Liver (tissue), 9 donors: ENCODE data around the gene CEP350. TPM values are rescaled to one million over a fixed set of nuclear protein-coding genes. Genes with fewer than 3 reads are reported as not detected.

Experiments used
- DNase-seq: peaks from one replicate; pipeline ENCODE4 v3.0.0-alpha.2; 2017; ENCODE audit warnings: low spot score
- H3K27ac ChIP-seq, 2 donors: one replicate each; pipeline ENCODE4 v1.7.0; 2013; ENCODE audit warnings: inconsistent platforms in 2 of 2, low read length in 2 of 2, control low read depth in 1 of 2, low read depth in 1 of 2, mild to moderate bottlenecking in 1 of 2
- H3K27me3 ChIP-seq, 4 donors: one replicate each; pipeline versions ENCODE4 v1.6.1 to v1.7.0; 2013; ENCODE audit warnings: low read length in 3 of 4, inconsistent platforms in 1 of 4, mild to moderate bottlenecking in 1 of 4, moderate library complexity in 1 of 4; ENCODE audit not compliant: control insufficient read depth in 4 of 4, insufficient read depth in 4 of 4
- H3K36me3 ChIP-seq, 4 donors: one replicate each; pipeline versions ENCODE4 v1.6.1 to v1.7.0; 2013; ENCODE audit warnings: low read length in 3 of 4, mild to moderate bottlenecking in 3 of 4, low read depth in 1 of 4, moderate library complexity in 1 of 4; ENCODE audit not compliant: control insufficient read depth in 4 of 4, insufficient read depth in 3 of 4
- H3K4me1 ChIP-seq, 4 donors: one replicate each; pipeline versions ENCODE4 v1.6.1 to v1.7.0; 2013; ENCODE audit warnings: low read length in 3 of 4, mild to moderate bottlenecking in 3 of 4, moderate library complexity in 1 of 4; ENCODE audit not compliant: control insufficient read depth in 4 of 4, insufficient read depth in 4 of 4
- H3K4me3 ChIP-seq, 3 donors: one replicate each; pipeline versions ENCODE4 v1.6.1 to v1.7.0; 2013; ENCODE audit warnings: low read length in 3 of 3, control low read depth in 1 of 3, low read depth in 1 of 3, mild to moderate bottlenecking in 1 of 3
- H3K9ac ChIP-seq, 2 donors: one replicate each; pipeline ENCODE4 v1.7.0; 2013; ENCODE audit warnings: low read length in 2 of 2, mild to moderate bottlenecking in 2 of 2, moderate library complexity in 2 of 2, control low read depth in 1 of 2, low read depth in 1 of 2
- H3K9me3 ChIP-seq, 4 donors: one replicate each; pipeline versions ENCODE4 v1.6.1 to v1.7.0; 2013; ENCODE audit warnings: low read length in 3 of 4; ENCODE audit not compliant: control insufficient read depth in 4 of 4
- EGR1 ChIP-seq, 2 donors: IDR thresholded peaks; 2 replicates each; pipeline ENCODE4 v1.6.1; 2016 to 2018; ENCODE audit warnings: antibody characterized with exemption in 2 of 2, low read depth in 2 of 2
- FOXA1 ChIP-seq: IDR thresholded peaks from 2 replicates; pipeline ENCODE4 v1.6.1; 2016; ENCODE audit warnings: antibody characterized with exemption
- FOXA2 ChIP-seq: IDR thresholded peaks from 2 replicates; pipeline ENCODE4 v1.6.1; 2016; ENCODE audit warnings: antibody characterized with exemption
- HNF4A ChIP-seq, 2 donors: conservative IDR thresholded peaks; 2 replicates each; pipeline ENCODE4 v1.6.1; 2016; ENCODE audit warnings: antibody characterized with exemption in 2 of 2, mild to moderate bottlenecking in 2 of 2
- HNF4G ChIP-seq: IDR thresholded peaks from 2 replicates; pipeline ENCODE4 v1.6.1; 2016; ENCODE audit warnings: antibody characterized with exemption
- JUND ChIP-seq, 2 donors: IDR thresholded peaks; 2 replicates each; pipeline ENCODE4 v1.6.1; 2016; ENCODE audit warnings: antibody characterized with exemption in 2 of 2
- NR2F2 ChIP-seq: IDR thresholded peaks from 2 replicates; pipeline ENCODE4 v1.6.1; 2016; ENCODE audit warnings: antibody characterized with exemption
- RAD21 ChIP-seq, 2 donors: IDR thresholded peaks; 2 replicates each; pipeline ENCODE4 v1.6.1; 2016; ENCODE audit warnings: antibody characterized with exemption in 2 of 2, mild to moderate bottlenecking in 2 of 2
- YY1 ChIP-seq: IDR thresholded peaks from 2 replicates; pipeline ENCODE4 v1.6.1; 2016; ENCODE audit warnings: antibody characterized with exemption, mild to moderate bottlenecking
- WGBS: extraction: QIAGEN DNeasy Blood & Tissue Kit; methylation state at CpG from one replicate; pipeline ENCODE4 v1.1.7; 2013; 5-methylcytosine and 5-hydroxymethylcytosine counted together
- polyA plus RNA-seq, 2 donors: library from polyadenylated mRNA; stranded (reverse) in 1 of 2; unstranded in 1 of 2; fragments of 200-250 nt in 1 of 2; fragments of >200 nt in 1 of 2; fragmentation: Nextera tagmentation in 1 of 2; extraction: Ambion mirVana in 1 of 2; gene quantifications; one replicate each; pipeline versions ENCODE4 v1.2.1 to v1.2.3, GENCODE V29; 2013 to 2015
- total RNA-seq, 2 donors: library from RNA; depleted of rRNA; stranded (reverse); fragments of >200 nt; gene quantifications; one replicate each; pipeline ENCODE4 v1.2.3, GENCODE V29; 2014
- TF ChIP-seq, protein P1 (sequence below): IDR thresholded peaks from 2 replicates; pipeline ENCODE4 v1.6.1; 2016; ENCODE audit warnings: antibody characterized with exemption
- TF ChIP-seq, protein P2 (sequence below): fragments of 150-350 bp; IDR thresholded peaks from 2 replicates; pipeline ENCODE4 v1.5.1; 2017; ENCODE audit warnings: improper control_type of control experiment, low read depth, low read length; ENCODE audit not compliant: missing input control
- TF ChIP-seq, protein P3 (sequence below): IDR thresholded peaks from 2 replicates; pipeline ENCODE4 v1.6.1; 2016; ENCODE audit warnings: antibody characterized with exemption
- TF ChIP-seq, protein P4 (sequence below): IDR thresholded peaks from 2 replicates; pipeline ENCODE4 v1.6.1; 2016; ENCODE audit warnings: antibody characterized with exemption, mild to moderate bottlenecking
- donor health status: healthy.
- donor health status: healthy.
- donor health status: healthy.
- donor health status: healthy.
- donor health status: healthy.

Gene CEP350
- total and polyA plus RNA-seq, 4 donors, result 4.5 to 49.0 (median 18.9) TPM

DNA sequence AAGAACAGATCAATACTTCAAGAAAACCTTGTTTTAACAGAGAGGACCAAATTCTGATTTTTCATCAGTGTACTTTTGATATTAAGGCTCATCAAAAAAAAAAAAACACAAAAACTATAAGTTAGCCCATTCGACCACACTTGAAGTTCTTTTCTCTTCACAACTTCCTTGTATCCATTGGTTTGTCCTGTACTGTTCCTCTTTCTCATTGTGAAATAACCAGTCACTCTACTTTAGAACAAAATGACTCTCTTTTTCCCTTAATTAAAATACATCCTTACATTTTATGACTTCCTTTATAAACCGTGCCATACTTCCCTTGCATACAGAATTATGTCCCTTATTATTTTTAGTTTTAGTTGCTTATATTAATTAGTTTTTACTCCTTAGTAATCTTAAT is 208.4 kb downstream of the CEP350 start:
- no peaks in the 10 kb centered on the region for H3K9me3 ChIP-seq
- H3K4me1 ChIP-seq, result peaks cover 6 to 10% (median 8%) of the 10 kb centered on the region in 4 donors
- no peak overlapping the region for H3K4me3 ChIP-seq
- H3K9ac ChIP-seq, result no peak overlapping the region
- H3K36me3 ChIP-seq, result no peaks in the 10 kb centered on the region
- WGBS, result 71% methylated on average over 2 of the region's 2 CpGs
- peaks cover 0 to 10% (median 2%) of the 10 kb centered on the region in 4 donors for H3K27me3 ChIP-seq
- no peak overlapping the region for H3K27ac ChIP-seq
- TF ChIP-seq, protein P1, sequence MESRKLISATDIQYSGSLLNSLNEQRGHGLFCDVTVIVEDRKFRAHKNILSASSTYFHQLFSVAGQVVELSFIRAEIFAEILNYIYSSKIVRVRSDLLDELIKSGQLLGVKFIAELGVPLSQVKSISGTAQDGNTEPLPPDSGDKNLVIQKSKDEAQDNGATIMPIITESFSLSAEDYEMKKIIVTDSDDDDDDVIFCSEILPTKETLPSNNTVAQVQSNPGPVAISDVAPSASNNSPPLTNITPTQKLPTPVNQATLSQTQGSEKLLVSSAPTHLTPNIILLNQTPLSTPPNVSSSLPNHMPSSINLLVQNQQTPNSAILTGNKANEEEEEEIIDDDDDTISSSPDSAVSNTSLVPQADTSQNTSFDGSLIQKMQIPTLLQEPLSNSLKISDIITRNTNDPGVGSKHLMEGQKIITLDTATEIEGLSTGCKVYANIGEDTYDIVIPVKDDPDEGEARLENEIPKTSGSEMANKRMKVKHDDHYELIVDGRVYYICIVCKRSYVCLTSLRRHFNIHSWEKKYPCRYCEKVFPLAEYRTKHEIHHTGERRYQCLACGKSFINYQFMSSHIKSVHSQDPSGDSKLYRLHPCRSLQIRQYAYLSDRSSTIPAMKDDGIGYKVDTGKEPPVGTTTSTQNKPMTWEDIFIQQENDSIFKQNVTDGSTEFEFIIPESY, result no peak
- TF ChIP-seq NR2F2 (no peak), HNF4A (conservative IDR thresholded peaks at IDR 0.05) (no peak), FOXA1 (no peak), JUND (IDR thresholded peaks at IDR 0.05) (no peak), HNF4G (no peak), YY1 (no peak), RAD21 (IDR thresholded peaks at IDR 0.05) (no peak), FOXA2 (no peak), EGR1 (IDR thresholded peaks at IDR 0.05; ENCODE audit: low read depth in 2 of 2) (no peak)
- TF ChIP-seq, protein P2, sequence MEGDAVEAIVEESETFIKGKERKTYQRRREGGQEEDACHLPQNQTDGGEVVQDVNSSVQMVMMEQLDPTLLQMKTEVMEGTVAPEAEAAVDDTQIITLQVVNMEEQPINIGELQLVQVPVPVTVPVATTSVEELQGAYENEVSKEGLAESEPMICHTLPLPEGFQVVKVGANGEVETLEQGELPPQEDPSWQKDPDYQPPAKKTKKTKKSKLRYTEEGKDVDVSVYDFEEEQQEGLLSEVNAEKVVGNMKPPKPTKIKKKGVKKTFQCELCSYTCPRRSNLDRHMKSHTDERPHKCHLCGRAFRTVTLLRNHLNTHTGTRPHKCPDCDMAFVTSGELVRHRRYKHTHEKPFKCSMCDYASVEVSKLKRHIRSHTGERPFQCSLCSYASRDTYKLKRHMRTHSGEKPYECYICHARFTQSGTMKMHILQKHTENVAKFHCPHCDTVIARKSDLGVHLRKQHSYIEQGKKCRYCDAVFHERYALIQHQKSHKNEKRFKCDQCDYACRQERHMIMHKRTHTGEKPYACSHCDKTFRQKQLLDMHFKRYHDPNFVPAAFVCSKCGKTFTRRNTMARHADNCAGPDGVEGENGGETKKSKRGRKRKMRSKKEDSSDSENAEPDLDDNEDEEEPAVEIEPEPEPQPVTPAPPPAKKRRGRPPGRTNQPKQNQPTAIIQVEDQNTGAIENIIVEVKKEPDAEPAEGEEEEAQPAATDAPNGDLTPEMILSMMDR, result no peak
- TF ChIP-seq, protein P3, sequence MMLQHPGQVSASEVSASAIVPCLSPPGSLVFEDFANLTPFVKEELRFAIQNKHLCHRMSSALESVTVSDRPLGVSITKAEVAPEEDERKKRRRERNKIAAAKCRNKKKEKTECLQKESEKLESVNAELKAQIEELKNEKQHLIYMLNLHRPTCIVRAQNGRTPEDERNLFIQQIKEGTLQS, result no peak
- TF ChIP-seq, protein P4, sequence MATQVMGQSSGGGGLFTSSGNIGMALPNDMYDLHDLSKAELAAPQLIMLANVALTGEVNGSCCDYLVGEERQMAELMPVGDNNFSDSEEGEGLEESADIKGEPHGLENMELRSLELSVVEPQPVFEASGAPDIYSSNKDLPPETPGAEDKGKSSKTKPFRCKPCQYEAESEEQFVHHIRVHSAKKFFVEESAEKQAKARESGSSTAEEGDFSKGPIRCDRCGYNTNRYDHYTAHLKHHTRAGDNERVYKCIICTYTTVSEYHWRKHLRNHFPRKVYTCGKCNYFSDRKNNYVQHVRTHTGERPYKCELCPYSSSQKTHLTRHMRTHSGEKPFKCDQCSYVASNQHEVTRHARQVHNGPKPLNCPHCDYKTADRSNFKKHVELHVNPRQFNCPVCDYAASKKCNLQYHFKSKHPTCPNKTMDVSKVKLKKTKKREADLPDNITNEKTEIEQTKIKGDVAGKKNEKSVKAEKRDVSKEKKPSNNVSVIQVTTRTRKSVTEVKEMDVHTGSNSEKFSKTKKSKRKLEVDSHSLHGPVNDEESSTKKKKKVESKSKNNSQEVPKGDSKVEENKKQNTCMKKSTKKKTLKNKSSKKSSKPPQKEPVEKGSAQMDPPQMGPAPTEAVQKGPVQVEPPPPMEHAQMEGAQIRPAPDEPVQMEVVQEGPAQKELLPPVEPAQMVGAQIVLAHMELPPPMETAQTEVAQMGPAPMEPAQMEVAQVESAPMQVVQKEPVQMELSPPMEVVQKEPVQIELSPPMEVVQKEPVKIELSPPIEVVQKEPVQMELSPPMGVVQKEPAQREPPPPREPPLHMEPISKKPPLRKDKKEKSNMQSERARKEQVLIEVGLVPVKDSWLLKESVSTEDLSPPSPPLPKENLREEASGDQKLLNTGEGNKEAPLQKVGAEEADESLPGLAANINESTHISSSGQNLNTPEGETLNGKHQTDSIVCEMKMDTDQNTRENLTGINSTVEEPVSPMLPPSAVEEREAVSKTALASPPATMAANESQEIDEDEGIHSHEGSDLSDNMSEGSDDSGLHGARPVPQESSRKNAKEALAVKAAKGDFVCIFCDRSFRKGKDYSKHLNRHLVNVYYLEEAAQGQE, result no peak
- no peak for DNase-seq

Other genes with a start within 250 kb of the CEP350 start
- gene FAM163A, start 211.5 kb upstream of the CEP350 start, total RNA-seq, result not detected
- gene FAM163A, start 211.5 kb upstream of the CEP350 start, polyA plus RNA-seq, result under 1 TPM in 1 of 2 donors, not detected in 1; 0.07 TPM
- 100 to 1,000 TPM in 1 of 2 donors, 10 to 100 TPM in 1; 43.6 to 124 TPM for gene TOR1AIP2, start 77.0 kb upstream of the CEP350 start, total RNA-seq
- gene TOR1AIP2, start 77.0 kb upstream of the CEP350 start, polyA plus RNA-seq, result 10 to 100 TPM; 12.7 to 33.6 TPM
- 10 to 100 TPM; 17.9 to 21.3 TPM for gene TOR1AIP1, start 72.5 kb upstream of the CEP350 start, total RNA-seq
- 10 to 100 TPM in 1 of 2 donors, 1 to 10 TPM in 1; 7.1 to 15.4 TPM for gene TOR1AIP1, start 72.5 kb upstream of the CEP350 start, polyA plus RNA-seq
- gene QSOX1, start 200.1 kb downstream of the CEP350 start, total RNA-seq, result 10 to 100 TPM; 14.3 to 46.4 TPM
- 10 to 100 TPM; 29.8 to 49.2 TPM for gene QSOX1, start 200.1 kb downstream of the CEP350 start, polyA plus RNA-seq